Myometrial cell (primary cell): ENCODE data around the gene GABBR2. TPM values are rescaled to one million over a fixed set of nuclear protein-coding genes. Genes with fewer than 3 reads are reported as not detected.

ENCODE experiments used
- total RNA-seq: library from RNA; depleted of rRNA; stranded (reverse); fragments of >200 nt; gene quantifications from 2 replicates; pipeline ENCODE4 v1.2.3, GENCODE V29; 2015

The GABBR2 gene
- 2.6 and 5.5 TPM in 2 replicates for total RNA-seq

GRCh38 chr9:98708933-98709911, at the start of gene GABBR2:
Gene GABBR2, minus strand, starts transcription at chr9:98708935. Its CDS starts 198 bp downstream, at chr9:98708737.

DNA sequence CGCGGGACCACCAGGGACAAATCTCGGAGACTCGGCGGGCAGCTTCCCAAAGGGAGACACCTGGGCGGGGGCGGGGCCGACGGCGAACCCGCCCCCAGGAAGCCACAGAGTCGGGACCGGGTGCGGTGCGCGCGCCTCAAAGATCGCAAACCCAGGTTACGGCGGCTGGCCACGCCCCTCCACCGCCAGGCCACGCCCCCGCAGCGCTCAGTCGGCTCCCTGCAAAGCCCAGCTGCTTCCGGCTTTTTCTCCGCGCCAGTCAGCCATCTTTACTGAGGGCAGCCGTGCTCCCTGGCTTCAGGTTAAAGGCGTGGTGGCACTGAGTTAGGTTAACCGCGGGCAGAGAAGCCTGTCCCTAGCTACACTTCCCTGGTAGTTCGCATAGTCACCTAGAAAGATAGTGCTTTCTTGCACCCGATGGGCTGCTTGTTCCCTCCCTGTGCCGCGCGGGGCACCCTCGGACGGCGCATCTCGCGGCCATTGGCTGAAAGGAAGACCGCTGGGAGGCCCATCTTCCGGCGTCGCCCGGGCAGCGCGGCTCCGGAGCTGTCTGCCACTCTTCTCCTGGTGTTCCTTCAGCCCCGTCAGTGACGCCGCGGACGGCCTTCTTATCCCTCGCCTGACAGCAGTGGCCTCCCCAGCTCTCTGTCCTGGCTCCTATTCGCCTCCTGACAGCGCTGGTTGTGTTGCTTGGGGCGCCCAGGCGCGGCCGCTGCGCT, 453.0 kb downstream of the GABBR2 start, which contains the start of gene TBC1D2:
TSS of gene TBC1D2 (minus strand) at position 72 of the 719 bp plus-strand sequence. CDS start 108 bp downstream, outside the sequence.

Other genes with a start within 250 kb of the GABBR2 start
- gene ANKS6, start 87.6 kb upstream of the GABBR2 start, total RNA-seq = 13.1 and 31.1 TPM in 2 replicates
- gene GALNT12, start 98.7 kb upstream of the GABBR2 start, total RNA-seq = 8.0 and 9.2 TPM in 2 replicates
- gene COL15A1, start 235.0 kb upstream of the GABBR2 start, total RNA-seq = 0.35 and 0.58 TPM in 2 replicates